Urinary bladder (tissue), 4 donors: ENCODE measurements around the gene ADAMTS14. TPM values are rescaled to one million over a fixed set of nuclear protein-coding genes. Genes with fewer than 3 reads are reported as not detected.

Source experiments
- DNase-seq: peaks from one replicate; pipeline ENCODE4 v3.0.0-alpha.2; 2015; ENCODE audit errors: extremely low spot score
- H3K27ac ChIP-seq: one replicate; pipeline ENCODE4 v1.5.1; 2013; ENCODE audit warnings: low read depth, mild to moderate bottlenecking, moderate library complexity
- H3K36me3 ChIP-seq: one replicate; pipeline ENCODE4 v1.6.1; 2013; ENCODE audit warnings: mild to moderate bottlenecking, moderate library complexity; ENCODE audit not compliant: insufficient read depth
- H3K4me1 ChIP-seq: one replicate; pipeline ENCODE4 v1.6.1; 2013; ENCODE audit warnings: mild to moderate bottlenecking, moderate library complexity; ENCODE audit not compliant: insufficient read depth
- H3K4me3 ChIP-seq: one replicate; pipeline ENCODE4 v1.5.1; 2013; ENCODE audit warnings: low read depth, low read length
- WGBS: extraction: QIAGEN DNeasy Blood & Tissue Kit; methylation state at CpG from one replicate; pipeline ENCODE4 v1.1.7; 2013; 5-methylcytosine and 5-hydroxymethylcytosine counted together
- polyA plus RNA-seq: library from polyadenylated mRNA; stranded (reverse); fragments of 200-250 nt; gene quantifications from one replicate; pipeline ENCODE4 v1.2.3, GENCODE V29; 2013
- total RNA-seq: library from RNA; depleted of rRNA; stranded (reverse); fragments of >200 nt; gene quantifications from one replicate; pipeline ENCODE4 v1.2.3, GENCODE V29; 2014
- donor health status: healthy with polysubstance abuse.
- donor health status: healthy.

Gene ADAMTS14
- total and polyA plus RNA-seq, 2 donors: 0.46 to 13.7 TPM

- WGBS: 66% methylated on average over 2 of the region's 2 CpGs
- Histone ChIP-seq H3K4me3 (no peak overlapping the region), H3K4me1 (no peaks in the 10 kb centered on the region), H3K36me3 (no peaks in the 10 kb centered on the region), H3K27ac (no peak overlapping the region)
- no peak for DNase-seq
Observed at GRCh38 chr10:70779088-70779487, 106.8 kb downstream of the ADAMTS14 start.

DNA sequence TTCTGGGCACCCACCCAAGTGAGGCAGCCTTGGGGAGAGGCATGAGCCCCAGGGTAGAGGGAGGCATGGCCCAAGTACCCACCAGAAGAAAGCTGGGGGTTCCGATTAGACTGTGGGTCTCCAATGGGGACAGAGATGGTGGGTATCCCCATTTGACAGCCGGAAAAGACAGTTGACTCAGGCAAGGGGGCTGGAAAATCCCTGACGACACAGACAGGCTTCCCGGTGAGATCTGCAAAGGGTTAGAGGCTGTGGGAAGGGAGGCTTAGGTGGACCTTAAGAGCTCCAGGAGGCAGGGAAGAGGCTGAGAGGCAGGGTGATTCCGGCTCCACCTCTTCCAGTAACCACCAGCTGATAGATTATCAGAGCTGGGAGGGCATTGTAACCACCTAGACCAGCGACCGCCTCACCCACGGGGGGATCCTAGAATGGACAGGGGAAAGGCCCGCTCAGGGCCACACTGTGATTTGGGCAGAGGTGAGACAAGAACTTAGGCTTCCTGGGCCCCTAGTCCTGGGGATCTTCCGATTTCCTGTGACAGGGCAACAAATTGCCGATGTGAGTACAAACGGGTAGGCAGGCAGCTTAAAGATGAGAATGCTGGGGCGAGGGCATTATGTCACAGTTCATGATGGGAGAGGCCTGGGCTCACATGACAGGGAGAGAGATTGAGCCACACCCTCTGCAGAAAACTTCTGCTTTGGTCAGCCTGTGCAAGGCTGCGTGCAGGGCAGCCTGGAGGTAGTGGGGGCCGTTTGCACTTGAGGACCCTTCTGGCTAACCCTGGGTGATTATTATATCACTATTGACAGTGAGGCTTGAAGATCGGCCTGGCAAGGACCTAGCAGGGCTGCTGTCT, 107.4 kb downstream of the ADAMTS14 start:
- WGBS: 81% methylated on average over 16 of the region's 16 CpGs
- Histone ChIP-seq H3K27ac (no peak overlapping the region), H3K4me1 (no peaks in the 10 kb centered on the region), H3K36me3 (no peaks in the 10 kb centered on the region), H3K4me3 (no peak overlapping the region)
- DNase-seq: no peak

- H3K4me1 ChIP-seq: no peaks in the 10 kb centered on the region
- H3K36me3 ChIP-seq: no peaks in the 10 kb centered on the region
- 94% methylated on average over 9 of the region's 9 CpGs for WGBS
- no peak overlapping the region for H3K4me3 ChIP-seq
- H3K27ac ChIP-seq: no peak overlapping the region
- DNase-seq: no peak
Observed at GRCh38 chr10:70780370-70780760, 108.1 kb downstream of the ADAMTS14 start.

DNA sequence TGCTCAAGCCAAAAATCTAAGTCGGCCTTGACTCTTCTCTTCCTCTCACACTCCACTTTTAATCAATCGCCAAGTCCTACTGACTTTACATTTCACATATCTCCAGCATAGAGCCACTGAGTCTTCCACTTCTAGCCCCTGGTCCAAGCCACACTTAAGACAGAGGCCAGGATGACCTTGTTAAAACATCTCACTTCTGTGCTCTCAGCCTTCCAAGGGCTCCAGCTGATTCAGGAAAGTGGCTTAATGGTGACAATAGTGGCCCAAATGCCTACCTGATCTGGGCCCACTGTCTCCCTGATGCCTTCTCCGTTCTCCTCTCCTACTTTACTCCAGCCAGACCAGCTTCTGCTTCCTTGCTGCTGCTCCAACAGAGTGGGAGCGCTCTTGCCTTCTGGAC, 108.5 kb downstream of the ADAMTS14 start:
- H3K36me3 ChIP-seq: no peaks in the 10 kb centered on the region
- WGBS: 95% methylated on average over 4 of the region's 4 CpGs
- H3K4me1 ChIP-seq: no peaks in the 10 kb centered on the region
- H3K4me3 ChIP-seq: no peak overlapping the region
- H3K27ac ChIP-seq: no peak overlapping the region
- no peak for DNase-seq

DNA sequence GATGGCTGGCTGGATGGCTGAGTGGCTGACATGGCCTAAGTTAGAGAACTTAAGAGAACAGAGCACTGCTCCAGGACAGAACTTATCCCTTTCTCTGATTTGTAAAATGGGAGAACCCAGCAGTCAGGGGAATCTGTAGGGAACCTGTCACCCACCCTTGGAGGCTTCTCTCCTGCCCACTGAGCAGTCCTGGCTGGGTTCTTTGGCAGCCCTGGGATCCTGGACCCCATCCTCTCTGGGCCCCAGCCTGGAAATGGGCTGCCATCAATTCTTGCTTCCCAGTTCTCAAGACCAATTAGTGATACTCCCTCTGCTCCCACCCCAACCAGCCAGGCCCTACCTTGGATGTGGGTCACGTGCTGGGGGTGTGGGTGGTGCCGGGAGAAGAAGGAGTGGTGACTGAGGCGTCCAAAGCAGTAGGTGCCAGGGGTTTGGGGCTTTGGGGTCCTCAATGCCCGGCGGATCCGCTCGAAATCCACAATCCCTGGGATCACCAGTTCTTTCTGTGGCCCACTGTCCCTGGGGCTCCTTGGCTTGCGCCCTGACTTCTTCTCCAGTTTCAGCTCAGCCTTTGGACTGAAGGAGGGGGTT, 109.2 kb downstream of the ADAMTS14 start:
- no peak overlapping the region for H3K27ac ChIP-seq
- no peak for DNase-seq
- 96% methylated on average over 8 of the region's 8 CpGs for WGBS
- no peaks in the 10 kb centered on the region for H3K36me3 ChIP-seq
- no peaks in the 10 kb centered on the region for H3K4me1 ChIP-seq
- no peak overlapping the region for H3K4me3 ChIP-seq

- H3K36me3 ChIP-seq: no peaks in the 10 kb centered on the region
- no peaks in the 10 kb centered on the region for H3K4me1 ChIP-seq
- no peak overlapping the region for H3K4me3 ChIP-seq
- WGBS: 75% methylated on average over 4 of the region's 4 CpGs
- no peak overlapping the region for H3K27ac ChIP-seq
- DNase-seq: no peak
Observed at GRCh38 chr10:70782086-70782745, 109.9 kb downstream of the ADAMTS14 start.

DNA sequence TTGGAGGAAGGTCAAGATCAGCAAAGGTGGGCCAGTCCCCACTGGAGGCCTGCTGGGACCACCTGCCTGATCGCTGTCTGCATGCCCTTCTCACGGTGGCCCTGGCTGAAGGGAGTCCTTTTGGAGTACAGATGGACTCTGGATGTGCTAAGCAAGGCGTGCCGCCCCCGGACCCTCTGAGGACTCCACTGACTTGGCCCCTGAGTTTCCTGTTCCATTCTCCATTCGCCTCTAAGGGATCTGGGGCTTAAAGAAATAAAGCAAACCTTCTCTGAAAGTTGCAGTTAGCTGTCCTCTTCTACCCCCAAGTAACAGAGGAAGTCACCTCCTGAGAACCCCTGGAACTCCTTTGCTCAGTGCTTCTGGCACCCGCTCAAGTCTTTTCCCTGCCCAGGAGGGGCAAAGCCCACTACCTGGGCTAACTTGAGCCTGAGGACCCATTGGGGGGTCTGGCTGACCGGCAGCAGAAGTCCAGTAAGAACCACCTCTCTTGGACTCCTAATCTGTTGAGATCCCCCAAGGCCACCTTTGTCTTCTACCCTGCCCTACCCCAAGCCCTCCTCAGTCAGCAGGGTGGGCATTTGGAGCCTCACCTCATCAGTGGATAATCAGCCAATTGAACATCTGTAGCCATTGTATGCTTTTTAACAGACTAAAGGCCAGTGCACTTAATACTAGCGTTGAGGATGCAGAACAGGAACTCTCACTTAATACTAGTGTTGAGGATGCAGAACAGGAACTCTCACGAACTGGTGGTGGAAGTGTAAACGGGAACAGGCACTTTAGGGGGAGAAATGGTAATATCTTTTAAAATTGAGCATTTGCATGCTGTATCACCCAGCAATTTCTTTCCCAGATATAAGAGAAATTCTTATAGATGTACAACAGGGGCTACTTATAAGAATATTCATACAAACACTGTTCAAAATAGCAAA, 110.7 kb downstream of the ADAMTS14 start:
- no peak overlapping the region for H3K4me3 ChIP-seq
- H3K36me3 ChIP-seq: no peaks in the 10 kb centered on the region
- H3K4me1 ChIP-seq: no peaks in the 10 kb centered on the region
- WGBS: 83% methylated on average over 11 of the region's 11 CpGs
- no peak overlapping the region for H3K27ac ChIP-seq
- no peak for DNase-seq

GRCh38 chr10:70784016-70784415, 111.7 kb downstream of the ADAMTS14 start:
- 72% methylated on average over 5 of the region's 5 CpGs for WGBS
- no peaks in the 10 kb centered on the region for H3K36me3 ChIP-seq
- DNase-seq: no peak
- no peaks in the 10 kb centered on the region for H3K4me1 ChIP-seq
- no peak overlapping the region for H3K27ac ChIP-seq
- no peak overlapping the region for H3K4me3 ChIP-seq

DNA sequence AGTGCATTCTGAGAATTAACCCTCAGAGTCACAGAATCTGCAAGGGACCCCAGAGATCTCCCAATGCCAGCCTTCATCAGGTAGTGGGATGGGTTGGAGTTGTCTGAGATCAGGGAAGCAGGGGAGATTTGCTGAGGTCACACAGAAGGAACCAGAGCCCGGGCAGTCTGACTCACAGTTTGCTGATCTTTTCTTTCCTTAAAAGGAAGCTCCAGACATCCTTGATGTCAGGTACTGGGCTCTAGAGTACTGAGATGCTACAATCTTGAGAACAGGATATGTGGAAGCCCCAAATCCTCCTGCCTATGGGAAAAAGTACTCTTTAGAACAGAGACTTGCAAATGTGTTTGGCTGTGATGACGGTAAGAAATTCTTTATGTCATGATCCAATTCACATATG, 112.2 kb downstream of the ADAMTS14 start:
- 79% methylated on average over 2 of the region's 2 CpGs for WGBS

DNA sequence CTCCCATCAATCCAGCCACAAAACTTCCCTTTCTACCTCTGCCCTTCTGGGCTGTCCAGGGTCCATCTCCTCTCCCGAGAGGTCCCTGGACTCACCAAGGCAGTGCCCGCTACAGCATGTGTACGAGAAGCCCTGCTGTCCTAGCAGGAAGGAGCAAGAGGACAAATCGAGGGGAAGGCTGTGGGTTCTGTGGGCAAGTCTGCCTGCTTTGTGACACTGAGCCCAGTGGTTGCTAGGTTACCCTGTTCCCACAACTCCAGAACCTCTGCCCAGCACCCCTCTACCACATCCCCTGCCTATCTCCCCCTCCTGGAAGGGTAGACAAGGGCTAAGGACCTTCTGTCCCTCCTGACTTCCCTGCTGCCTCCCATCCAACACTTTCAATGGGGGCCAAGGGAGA, 112.9 kb downstream of the ADAMTS14 start, which contains the start of gene TBATA:
TBATA (minus strand) TSS at position 188 of the 400 bp plus-strand sequence. CDS start 1,998 bp downstream, outside the sequence.
- no peak for DNase-seq
- Histone ChIP-seq H3K36me3 (no peaks in the 10 kb centered on the region), H3K4me3 (no peak within 1 kb of the TSS), H3K27ac (no peak within 1 kb of the TSS), H3K4me1 (no peaks in the 10 kb centered on the region)
- 80% methylated on average over 4 of the region's 4 CpGs for WGBS

More for the DNA sequence above, 112.2 kb downstream of the ADAMTS14 start:
- H3K36me3 ChIP-seq: no peaks in the 10 kb centered on the region
- no peak overlapping the region for H3K27ac ChIP-seq
- no peak for DNase-seq
- H3K4me1 ChIP-seq: no peaks in the 10 kb centered on the region
- H3K4me3 ChIP-seq: no peak overlapping the region

DNA sequence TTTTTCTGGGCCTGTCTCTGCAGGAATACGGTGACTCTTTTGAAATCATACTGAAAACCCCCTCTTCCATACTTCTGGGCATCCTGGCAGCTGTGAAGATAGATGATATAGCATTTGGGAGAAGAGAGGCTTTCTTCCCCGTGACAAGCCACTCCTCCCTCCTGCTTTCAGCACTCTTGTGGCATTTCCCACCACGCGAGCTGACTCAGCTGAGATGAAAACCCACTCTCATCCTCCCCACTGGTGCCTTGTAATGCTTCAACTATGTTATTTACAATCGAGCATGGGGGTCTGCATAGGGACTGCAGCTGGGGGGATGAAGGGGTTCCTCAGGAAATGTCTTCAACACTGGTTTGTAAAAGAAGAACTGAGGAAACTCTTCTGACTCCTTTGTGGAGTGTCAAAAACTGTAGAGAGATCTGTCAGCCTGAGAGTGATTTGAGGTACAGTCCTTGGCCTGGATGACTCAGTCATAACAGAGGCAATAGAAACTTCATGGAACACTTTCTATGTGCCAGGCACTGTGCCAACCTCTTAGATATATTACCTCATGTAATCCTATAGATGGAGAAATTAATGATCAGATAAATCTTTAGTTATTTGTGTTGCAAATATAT, 114.6 kb downstream of the ADAMTS14 start:
- Histone ChIP-seq H3K4me1 (no peaks in the 10 kb centered on the region), H3K4me3 (no peak overlapping the region), H3K36me3 (no peaks in the 10 kb centered on the region), H3K27ac (no peak overlapping the region)
- no peak for DNase-seq
- WGBS: 54% methylated on average over 5 of the region's 5 CpGs

DNA sequence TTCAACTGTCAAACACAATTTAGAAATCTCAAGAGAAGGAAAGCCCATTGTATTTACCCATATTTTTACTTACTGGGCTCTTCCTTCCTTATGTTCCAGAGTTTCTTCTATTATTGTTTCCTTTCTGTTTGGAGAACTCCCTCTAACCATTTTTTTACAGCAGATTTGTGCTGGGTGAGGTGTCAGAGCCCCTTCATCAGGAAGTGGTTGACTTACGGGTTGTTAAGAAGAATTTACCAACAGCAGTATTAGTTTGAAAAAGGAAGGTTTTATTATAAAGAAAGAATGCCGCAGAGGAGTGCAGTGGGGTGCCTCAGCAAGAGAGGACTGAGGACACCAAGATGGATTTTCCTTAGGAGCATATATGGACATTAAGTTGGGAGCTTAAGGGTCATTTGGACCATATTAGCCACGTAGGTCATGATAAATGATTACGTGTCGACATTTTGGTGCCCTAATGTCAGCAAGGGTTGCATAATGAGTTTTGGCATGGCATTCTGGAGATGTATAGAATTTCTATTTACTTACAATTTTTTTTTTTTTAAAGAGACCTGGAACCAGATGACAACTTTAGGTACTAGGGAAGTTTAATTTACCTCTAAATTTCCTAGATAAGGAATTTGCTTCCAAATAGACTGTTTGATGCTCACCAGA, 119.2 kb downstream of the ADAMTS14 start:
- H3K36me3 ChIP-seq: no peaks in the 10 kb centered on the region
- no peak for DNase-seq
- H3K27ac ChIP-seq: no peak overlapping the region
- 77% methylated on average over 5 of the region's 5 CpGs for WGBS
- H3K4me1 ChIP-seq: no peaks in the 10 kb centered on the region
- no peak overlapping the region for H3K4me3 ChIP-seq
